GM12878 (cell line): ENCODE measurements around the gene PDGFC. TPM values are rescaled to one million over a fixed set of nuclear protein-coding genes. Genes with fewer than 3 reads are reported as not detected.

ENCODE experiments used
- ATAC-seq: fragments of 200-7000 bp; cut with Tn5 transposase; 3 replicates; pipeline ENCODE4 v1.9.1; 2020; ENCODE audit warnings: mild to moderate bottlenecking, moderate library complexity
- BruUV-seq: library from RNA; stranded (reverse); fragments of 400-500 nt; replicated peaks from 2 replicates; lab custom pipeline; 2021; lab: Mats Ljungman, UMichigan
- CTCF ChIA-PET: fragments of 300-600 bp; sonication (Branson Sonifier 250); formaldehyde crosslinking; extraction: SDS; loops from one replicate; lab custom pipeline; 2021; ENCODE audit warnings: inconsistent platforms; lab: Yijun Ruan, JAX
- POLR2A ChIA-PET: fragments of 350-600 bp; formaldehyde crosslinking; extraction: SDS; loops from one replicate; lab custom pipeline; 2021; ENCODE audit warnings: inconsistent platforms; lab: Charles Lee
- RAD21 ChIA-PET: fragments of 300-600 bp; sonication (Branson Sonifier 250); formaldehyde crosslinking; loops from one replicate; lab custom pipeline; 2023; ENCODE audit warnings: antibody characterized with exemption; ENCODE audit not compliant: unreplicated experiment; lab: Charles Lee
- SMC1A ChIA-PET: fragments of 300-600 bp; sonication (Branson Sonifier 250); formaldehyde crosslinking; loops from one replicate; lab custom pipeline; 2023; ENCODE audit not compliant: unreplicated experiment, uncharacterized antibody; lab: Charles Lee
- DNase-seq: peaks from one replicate; pipeline ENCODE4 v3.0.0-alpha.2; 2011; ENCODE audit warnings: low read depth, low spot score
- FAIRE-seq: peaks from 3 replicates; lab custom pipeline; 2011; peaks lifted over from hg19 to GRCh38; lab: Jason Lieb, UNC
- H2AFZ ChIP-seq: 2 replicates; pipeline ENCODE4 v1.6.0; 2011; ENCODE audit warnings: low read depth, low read length, control low read depth; ENCODE audit not compliant: control insufficient read depth
- H3K27ac ChIP-seq: 2 replicates; pipeline ENCODE4 v1.5.1; 2011; ENCODE audit warnings: control low read depth; ENCODE audit not compliant: control insufficient read depth, insufficient read depth
- H3K27me3 ChIP-seq, 2 experiments: replicated peaks in 1 of 2; 2 replicates each; pipeline versions ENCODE4 v1.6.0 to v1.6.1; 2011; ENCODE audit warnings: low read length in 1 of 2; ENCODE audit not compliant: control insufficient read depth in 2 of 2, insufficient read depth in 2 of 2
- H3K36me3 ChIP-seq, 2 experiments: 2 replicates each; pipeline ENCODE4 v1.5.1; 2011; ENCODE audit warnings: low read length in 1 of 2; ENCODE audit not compliant: control insufficient read depth in 2 of 2, insufficient read depth in 2 of 2
- H3K4me1 ChIP-seq: 2 replicates; pipeline ENCODE4 v1.6.1; 2011; ENCODE audit warnings: mild to moderate bottlenecking, low read length, moderate library complexity, mixed read lengths; ENCODE audit not compliant: control insufficient read depth, insufficient read depth
- H3K4me2 ChIP-seq: 2 replicates; pipeline ENCODE4 v1.6.0; 2011; ENCODE audit warnings: control low read depth; ENCODE audit not compliant: control insufficient read depth, insufficient read depth
- H3K4me3 ChIP-seq: fragments of 200-600 bp; sonication (generic); 2 replicates; pipeline ENCODE4 v1.5.1; 2016
- H3K79me2 ChIP-seq: 2 replicates; pipeline ENCODE4 v1.6.0; 2011; ENCODE audit warnings: low read length; ENCODE audit not compliant: control insufficient read depth, insufficient read depth
- H3K9ac ChIP-seq: 2 replicates; pipeline ENCODE4 v1.8.0; 2011; ENCODE audit warnings: low read length, control low read depth, mixed read lengths; ENCODE audit not compliant: control insufficient read depth, insufficient read depth
- H3K9me3 ChIP-seq: replicated peaks from 3 replicates; pipeline ENCODE4 v1.5.1; 2011; ENCODE audit warnings: mild to moderate bottlenecking, low read length; ENCODE audit not compliant: control insufficient read depth, insufficient read depth
- H4K20me1 ChIP-seq: 2 replicates; pipeline ENCODE4 v1.6.0; 2011; ENCODE audit not compliant: control insufficient read depth, insufficient read depth
- CBX5 ChIP-seq: sonication (generic); IDR thresholded peaks from 2 replicates; pipeline ENCODE4 v1.6.1; 2016; ENCODE audit warnings: low read depth, moderate library complexity, mild to moderate bottlenecking, inconsistent platforms
- CHD4 ChIP-seq: fragments of 200-600 bp; sonication (generic); IDR thresholded peaks from 2 replicates; pipeline ENCODE4 v1.6.1; 2016; ENCODE audit warnings: mild to moderate bottlenecking
- E4F1 ChIP-seq: fragments of 450-650 bp; IDR thresholded peaks from 2 replicates; pipeline ENCODE4 v1.6.1; 2018; ENCODE audit warnings: borderline replicate concordance, mild to moderate bottlenecking; ENCODE audit not compliant: partially characterized antibody
- KAT2A ChIP-seq: conservative IDR thresholded peaks from 2 replicates; pipeline ENCODE4 v1.6.1; 2011; ENCODE audit warnings: low read depth, low read length; ENCODE audit not compliant: control insufficient read depth
- KLF5 ChIP-seq: fragments of 450-650 bp; IDR thresholded peaks from 2 replicates; pipeline ENCODE4 v1.6.1; 2014; ENCODE audit warnings: mild to moderate bottlenecking; ENCODE audit not compliant: partially characterized antibody
- MLLT1 ChIP-seq: fragments of 450-650 bp; IDR thresholded peaks from 2 replicates; pipeline ENCODE4 v1.6.1; 2016; ENCODE audit warnings: mild to moderate bottlenecking
- MTA2 ChIP-seq: fragments of 450-650 bp; IDR thresholded peaks from 2 replicates; pipeline ENCODE4 v1.6.1; 2016; ENCODE audit warnings: low read depth, mild to moderate bottlenecking, moderate library complexity
- REST ChIP-seq: IDR thresholded peaks from 2 replicates; pipeline ENCODE4 v1.6.1; 2012; ENCODE audit warnings: mild to moderate bottlenecking, low read depth, low read length
- STAT3 ChIP-seq: IDR thresholded peaks from 2 replicates; pipeline ENCODE4 v1.6.1; 2011; ENCODE audit warnings: low read depth, low read length, improper control_type of control experiment
- YBX1 ChIP-seq: fragments of 450-650 bp; IDR thresholded peaks from 2 replicates; pipeline ENCODE4 v1.6.1; 2016; ENCODE audit warnings: antibody characterized with exemption
- in situ Hi-C: fragments of 300-500 bp; cut with MboI; formaldehyde crosslinking; loops from 9 replicates; pipeline ENCODE4 v1.14.3; 2018; ENCODE audit warnings: mixed read lengths
- intact Hi-C: fragments of 100-400 bp; cut with micrococcal nuclease; formaldehyde crosslinking; loops from one replicate; pipeline ENCODE4 v1.14.2; 2022; ENCODE audit not compliant: unreplicated experiment
- polyA plus RNA-seq, 11 experiments: library from polyadenylated mRNA; depleted of rRNA in 4 of 11; unstranded in 6 of 11; stranded (reverse) in 5 of 11; fragments of >200 nt; fragmentation: Nextera tagmentation in 4 of 11; fragmentation: Illumina TruSeq in 1 of 11; extraction: Ambion mirVana in 4 of 11; extraction: Trizol in 1 of 11; gene quantifications; 1 replicate in 1 of 11; 2 replicates in 10 of 11; pipeline versions ENCODE4 v1.2.1 to v1.2.3, GENCODE V29; 2011 to 2016; ENCODE audit warnings: inconsistent platforms in 2 of 11, missing spikeins in 2 of 11, low read depth in 1 of 11
- total RNA-seq, 4 experiments: library from RNA; depleted of rRNA in 3 of 4; stranded (reverse); fragments of >200 nt in 3 of 4; fragmentation: Illumina TruSeq in 1 of 4; extraction: Trizol in 1 of 4; gene quantifications; 2 replicates each; pipeline versions ENCODE4 v1.2.1 to v1.2.3, GENCODE V29; 2013 to 2021

PDGFC gene
- total and polyA plus RNA-seq, 10 of the 15 experiments (the other 5 are each of a cell fraction or from before 2014, with no cell fraction given) = 0.02 to 0.18 TPM; not detected in 8

GRCh38 chr4:156924774-156925315 is 46.8 kb downstream of the PDGFC start:
- FAIRE-seq (no peak), ATAC-seq (no peak), DNase-seq (no peak)
- H3K79me2 ChIP-seq = no peaks in the 10 kb centered on the region
- intact Hi-C loops (no loop called here), in situ Hi-C loops (no loop called here)
- H3K4me3 ChIP-seq = no peak overlapping the region
- no peaks in the 10 kb centered on the region for H3K9me3 ChIP-seq
- no peak overlapping the region for H2AFZ ChIP-seq
- H4K20me1 ChIP-seq = no peaks in the 10 kb centered on the region
- H3K4me2 ChIP-seq = no peak overlapping the region
- no peaks in the 10 kb centered on the region for H3K36me3 ChIP-seq
- no TSS peak for BruUV-seq
- no peaks in the 10 kb centered on the region for H3K4me1 ChIP-seq
- no peak overlapping the region for H3K9ac ChIP-seq
- no peaks in the 10 kb centered on the region for H3K27me3 ChIP-seq
- H3K27ac ChIP-seq = no peak overlapping the region
- RAD21 ChIA-PET = no interaction called here
- CTCF ChIA-PET = no interaction called here
- no peak for TF ChIP-seq KLF5
- TF ChIP-seq MTA2 = no peak
- TF ChIP-seq E4F1 = no peak
- TF ChIP-seq CHD4 = no peak
- no peak for TF ChIP-seq YBX1
- no peak for TF ChIP-seq STAT3
- TF ChIP-seq CBX5 = no peak
- TF ChIP-seq KAT2A = no peak
- no peak for TF ChIP-seq MLLT1
- TF ChIP-seq REST = no peak
- POLR2A ChIA-PET = no interaction called here
- SMC1A ChIA-PET = no interaction called here
